Thyroid gland (tissue), 4 donors: ENCODE results near the gene PLEKHA8. TPM values are rescaled to one million over a fixed set of nuclear protein-coding genes. Genes with fewer than 3 reads are reported as not detected.
A peak's percentile ranks its signal among the peaks of the same experiment; 100 is the strongest.
"Not testable (repeated sequence)": the region's sequence is repeated elsewhere in the genome, so short reads cannot be mapped to it uniquely, and the experiment has no call there.

Experiments used
- DNase-seq, 2 donors: peaks; one replicate each; pipeline ENCODE4 v3.0.0-alpha.2; 2019
- H3K27ac ChIP-seq, 3 donors: fragments of 200-600 bp; sonication (generic); 1 replicate in 2 of 3; 2 replicates in 1 of 3; pipeline ENCODE4 v1.5.1; 2016 to 2019; ENCODE audit warnings: mild to moderate bottlenecking in 1 of 3, moderate library complexity in 1 of 3
- H3K27me3 ChIP-seq: fragments of 200-600 bp; sonication (generic); one replicate; pipeline ENCODE4 v1.5.1; 2019
- H3K36me3 ChIP-seq, 2 donors: fragments of 200-600 bp; sonication (generic); one replicate each; pipeline ENCODE4 v1.5.1; 2016 to 2019
- H3K4me1 ChIP-seq, 2 donors: fragments of 200-600 bp; sonication (generic); one replicate each; pipeline ENCODE4 v1.5.1; 2017 to 2019
- H3K4me3 ChIP-seq, 3 donors: fragments of 200-600 bp; sonication (generic); replicated peaks in 1 of 3; 1 replicate in 2 of 3; 2 replicates in 1 of 3; pipeline ENCODE4 v1.5.1; 2016; ENCODE audit warnings: mild to moderate bottlenecking in 1 of 3
- H3K9me3 ChIP-seq: fragments of 200-600 bp; sonication (generic); one replicate; pipeline ENCODE4 v1.5.1; 2017
- CTCF ChIP-seq, 6 experiments: fragments of 200-600 bp in 3 of 6; fragments of 450-650 bp in 3 of 6; sonication (generic) in 3 of 6; IDR thresholded peaks; one replicate each; pipeline ENCODE4 v1.5.1; 2016 to 2019; ENCODE audit warnings: antibody characterized with exemption in 6 of 6, mild to moderate bottlenecking in 2 of 6, inconsistent platforms in 1 of 6, moderate library complexity in 1 of 6
- POLR2A ChIP-seq, 2 donors: fragments of 450-650 bp; IDR thresholded peaks; one replicate each; pipeline ENCODE4 v1.6.1; 2017; ENCODE audit warnings: antibody characterized with exemption in 2 of 2, mild to moderate bottlenecking in 2 of 2, moderate library complexity in 1 of 2
- WGBS, 2 donors: methylation state at CpG; one replicate each; pipeline ENCODE4 v1.1.5; 2017; 5-methylcytosine and 5-hydroxymethylcytosine counted together
- intact Hi-C: fragments of 100-400 bp; cut with DNase I; formaldehyde crosslinking; loops from one replicate; pipeline ENCODE4 v1.15.1; 2023
- total RNA-seq, 4 donors: library from RNA; depleted of rRNA; stranded (reverse); fragments of >200 nt; gene quantifications; one replicate each; pipeline ENCODE4 v1.2.3, GENCODE V29; 2016

Gene PLEKHA8
- total RNA-seq, 4 donors from 2014 or later: 7.1 to 13.3 (median 8.8) TPM

GRCh38 chr7:30088362-30088761 lies 60.1 kb downstream of the PLEKHA8 start:
- no peak for DNase-seq

GRCh38 chr7:30090111-30090510 lies 61.9 kb downstream of the PLEKHA8 start:
- no peaks in the 10 kb centered on the region for H3K36me3 ChIP-seq
- H3K27me3 ChIP-seq: no peaks in the 10 kb centered on the region
- intact Hi-C loops: no loop called here
- 48 to 60% methylated on average over 3 of the region's 3 CpGs for WGBS, 2 donors
- TF ChIP-seq POLR2A (IDR thresholded peaks at IDR 0.05) (no peak), CTCF (IDR thresholded peaks at IDR 0.05) (no peak)
- no peaks in the 10 kb centered on the region for H3K4me1 ChIP-seq
- H3K9me3 ChIP-seq: no peaks in the 10 kb centered on the region
- H3K4me3 ChIP-seq: no peak overlapping the region
- DNase-seq: no peak
- no peak overlapping the region for H3K27ac ChIP-seq

More at GRCh38 chr7:30088362-30088761, 60.1 kb downstream of the PLEKHA8 start:
- no peaks in the 10 kb centered on the region for H3K9me3 ChIP-seq
- TF ChIP-seq POLR2A (IDR thresholded peaks at IDR 0.05): no peak
- TF ChIP-seq CTCF (IDR thresholded peaks at IDR 0.05): no peak
- no peaks in the 10 kb centered on the region for H3K27me3 ChIP-seq
- no peak overlapping the region for H3K4me3 ChIP-seq
- no peaks in the 10 kb centered on the region for H3K36me3 ChIP-seq
- no peaks in the 10 kb centered on the region for H3K4me1 ChIP-seq
- intact Hi-C loops: no loop called here
- H3K27ac ChIP-seq: no peak overlapping the region

- TF ChIP-seq CTCF (IDR thresholded peaks at IDR 0.05): no peak
- no peak for TF ChIP-seq POLR2A (IDR thresholded peaks at IDR 0.05)
- H3K9me3 ChIP-seq: no peaks in the 10 kb centered on the region
- no peak overlapping the region for H3K4me3 ChIP-seq
- no peaks in the 10 kb centered on the region for H3K4me1 ChIP-seq
- no peak overlapping the region for H3K27ac ChIP-seq
- H3K36me3 ChIP-seq: no peaks in the 10 kb centered on the region
- 47 to 87% methylated on average over 2 of the region's 2 CpGs for WGBS, 2 donors
- H3K27me3 ChIP-seq: no peaks in the 10 kb centered on the region
- DNase-seq: no peak
- intact Hi-C loops: no loop called here
These were observed 63.3 kb downstream of the PLEKHA8 start for GRCh38 chr7:30091491-30091912.

GRCh38 chr7:30091987-30092386 lies 63.8 kb downstream of the PLEKHA8 start:
- Histone ChIP-seq H3K36me3 (no peaks in the 10 kb centered on the region), H3K9me3 (no peaks in the 10 kb centered on the region), H3K4me1 (no peaks in the 10 kb centered on the region), H3K4me3 (no peak overlapping the region), H3K27ac (no peak overlapping the region), H3K27me3 (no peaks in the 10 kb centered on the region)
- TF ChIP-seq CTCF (IDR thresholded peaks at IDR 0.05): no peak
- TF ChIP-seq POLR2A (IDR thresholded peaks at IDR 0.05): no peak
- DNase-seq: no peak
- intact Hi-C loops: no loop called here
- 83 to 92% methylated on average over 5 of the region's 5 CpGs for WGBS, 2 donors

GRCh38 chr7:30093420-30093952 lies 65.3 kb downstream of the PLEKHA8 start:
- Histone ChIP-seq H3K36me3 (no peaks in the 10 kb centered on the region), H3K27me3 (no peaks in the 10 kb centered on the region), H3K27ac (no peak overlapping the region), H3K4me3 (no peak overlapping the region), H3K4me1 (no peaks in the 10 kb centered on the region), H3K9me3 (no peaks in the 10 kb centered on the region)
- intact Hi-C loops: no loop called here
- WGBS, 2 donors: 68 to 83% methylated on average over 5 of the region's 5 CpGs
- DNase-seq: peak in 1 of 2 donors; percentile 8
- TF ChIP-seq CTCF (IDR thresholded peaks at IDR 0.05) (no peak), POLR2A (IDR thresholded peaks at IDR 0.05) (no peak)

- WGBS, 2 donors: 95 to 98% methylated on average over 21 of the region's 21 CpGs
- H3K27ac ChIP-seq, H3K4me1 ChIP-seq, H3K4me3 ChIP-seq, intact Hi-C loops, H3K27me3 ChIP-seq, H3K36me3 ChIP-seq, DNase-seq, H3K9me3 ChIP-seq: not testable (repeated sequence)
These were observed 70.4 kb downstream of the PLEKHA8 start for GRCh38 chr7:30098599-30098998.
